ENCODE data around the gene TAS2R60. TPM values are rescaled to one million over a fixed set of nuclear protein-coding genes. Genes with fewer than 3 reads are reported as not detected.

TAS2R60 gene
- total and polyA plus RNA-seq, 8 donors = not detected

- no peak for DNase-seq
- no peak overlapping the region for H3K27ac ChIP-seq
- peak in 1 of 4 donors; percentile 27 for ATAC-seq
Measured at GRCh38 chr7:143434660-143435059, 8.6 kb upstream of the TAS2R60 start.

GRCh38 chr7:143435266-143435665 lies 8.0 kb upstream of the TAS2R60 start:
- no peak for ATAC-seq
- no peak overlapping the region for H3K4me3 ChIP-seq
- no peak for TF ChIP-seq CTCF (IDR thresholded peaks at IDR 0.05)
- H3K27me3 ChIP-seq = peaks cover 0 to 4% (median 0%) of the 10 kb centered on the region in 4 donors
- no peak for DNase-seq
- 79 to 81% methylated on average over 2 of the region's 2 CpGs for WGBS, 2 donors
- H3K9me3 ChIP-seq = no peaks in the 10 kb centered on the region
- H3K4me1 ChIP-seq = no peaks in the 10 kb centered on the region
- H3K36me3 ChIP-seq = no peaks in the 10 kb centered on the region
- no peak overlapping the region for H3K27ac ChIP-seq
- intact Hi-C loops (cut with DNase I) = no loop called here
- FAIRE-seq = no peak

More at GRCh38 chr7:143434660-143435059, 8.6 kb upstream of the TAS2R60 start:
- no peaks in the 10 kb centered on the region for H3K4me1 ChIP-seq
- no peaks in the 10 kb centered on the region for H3K9me3 ChIP-seq
- no peak for FAIRE-seq
- intact Hi-C loops (cut with DNase I) = no loop called here
- peaks cover 0 to 4% (median 0%) of the 10 kb centered on the region in 4 donors for H3K27me3 ChIP-seq
- no peaks in the 10 kb centered on the region for H3K36me3 ChIP-seq
- no peak for TF ChIP-seq CTCF (IDR thresholded peaks at IDR 0.05)
- H3K4me3 ChIP-seq = no peak overlapping the region
- WGBS, 2 donors = 71 to 77% methylated on average over 9 of the region's 9 CpGs

GRCh38 chr7:143436325-143436946 lies 6.8 kb upstream of the TAS2R60 start:
- FAIRE-seq (no peak), ATAC-seq (no peak), DNase-seq (no peak)
- H3K27me3 ChIP-seq = peaks cover 0 to 4% (median 0%) of the 10 kb centered on the region in 4 donors
- H3K27ac ChIP-seq = no peak overlapping the region
- H3K4me1 ChIP-seq = no peaks in the 10 kb centered on the region
- H3K9me3 ChIP-seq = no peaks in the 10 kb centered on the region
- intact Hi-C loops (cut with DNase I) = no loop called here
- TF ChIP-seq CTCF (IDR thresholded peaks at IDR 0.05) = no peak
- no peaks in the 10 kb centered on the region for H3K36me3 ChIP-seq
- WGBS, 2 donors = 84 to 89% methylated on average over 3 of the region's 3 CpGs
- no peak overlapping the region for H3K4me3 ChIP-seq

GRCh38 chr7:143437578-143437977 lies 5.7 kb upstream of the TAS2R60 start:
- ATAC-seq = no peak
- H3K27ac ChIP-seq = no peak overlapping the region
- no peak for DNase-seq
- H3K36me3 ChIP-seq = no peaks in the 10 kb centered on the region
- H3K4me1 ChIP-seq = no peaks in the 10 kb centered on the region
- intact Hi-C loops (cut with DNase I) = no loop called here
- no peaks in the 10 kb centered on the region for H3K9me3 ChIP-seq
- H3K4me3 ChIP-seq = no peak overlapping the region
- H3K27me3 ChIP-seq = no peaks in the 10 kb centered on the region
- no peak for TF ChIP-seq CTCF (IDR thresholded peaks at IDR 0.05)
- WGBS, 2 donors = 55 to 58% methylated on average over 4 of the region's 4 CpGs
- FAIRE-seq = no peak

- FAIRE-seq (no peak), ATAC-seq (no peak), DNase-seq (no peak)
- intact Hi-C loops (cut with DNase I) = no loop called here
- Histone ChIP-seq H3K9me3 (no peaks in the 10 kb centered on the region), H3K36me3 (no peaks in the 10 kb centered on the region), H3K4me1 (no peaks in the 10 kb centered on the region), H3K27ac (no peak overlapping the region), H3K27me3 (no peaks in the 10 kb centered on the region), H3K4me3 (no peak overlapping the region)
- no peak for TF ChIP-seq CTCF (IDR thresholded peaks at IDR 0.05)
- WGBS, 2 donors = 81 to 93% methylated on average over 2 of the region's 2 CpGs
Measured at GRCh38 chr7:143439866-143440265, 3.4 kb upstream of the TAS2R60 start.

Data from pancreas (tissue), 10 donors.